Brain pericyte (primary cell): ENCODE measurements around the gene RAB8B.
"Not testable (repeated sequence)": the region's sequence is repeated elsewhere in the genome, so short reads cannot be mapped to it uniquely, and the experiment has no call there.

Source experiments
- DNase-seq: peaks from one replicate; pipeline ENCODE4 v3.0.0-alpha.2; 2012; ENCODE audit warnings: low read depth, low spot score

The RAB8B gene

GRCh38 chr15:63237086-63237485 lies 47.7 kb downstream of the RAB8B start:
- DNase-seq, result not testable (repeated sequence)

- no peak for DNase-seq
These were observed 48.8 kb downstream of the RAB8B start for GRCh38 chr15:63238171-63238570.

- no peak for DNase-seq
These were observed 49.4 kb downstream of the RAB8B start for GRCh38 chr15:63238796-63239195.

GRCh38 chr15:63240109-63240508 lies 50.7 kb downstream of the RAB8B start:
- DNase-seq, result no peak

GRCh38 chr15:63241316-63241715 lies 51.9 kb downstream of the RAB8B start:
- DNase-seq, result no peak

- DNase-seq, result no peak
These were observed 53.7 kb downstream of the RAB8B start for GRCh38 chr15:63243101-63243500.

- no peak for DNase-seq
These were observed 54.4 kb downstream of the RAB8B start for GRCh38 chr15:63243776-63244175.

- DNase-seq, result no peak
These were observed 55.0 kb downstream of the RAB8B start for GRCh38 chr15:63244399-63244798.

GRCh38 chr15:63244976-63245645 lies 55.7 kb downstream of the RAB8B start:
- DNase-seq, result no peak

- DNase-seq, result no peak
These were observed 57.5 kb downstream of the RAB8B start for GRCh38 chr15:63246691-63247469.

- no peak for DNase-seq
These were observed 61.0 kb downstream of the RAB8B start for GRCh38 chr15:63250312-63250965.

- DNase-seq, result no peak
These were observed 62.3 kb downstream of the RAB8B start for GRCh38 chr15:63251701-63252100.

GRCh38 chr15:63252292-63252691 lies 62.9 kb downstream of the RAB8B start:
- no peak for DNase-seq

- no peak for DNase-seq
These were observed 65.6 kb downstream of the RAB8B start for GRCh38 chr15:63254991-63255390.

GRCh38 chr15:63255489-63255990 lies 66.1 kb downstream of the RAB8B start:
- no peak for DNase-seq

- DNase-seq, result no peak
These were observed 67.2 kb downstream of the RAB8B start for GRCh38 chr15:63256433-63257274.

- no peak for DNase-seq
These were observed 69.3 kb downstream of the RAB8B start for GRCh38 chr15:63258658-63259057.

- DNase-seq, result no peak
These were observed 71.4 kb downstream of the RAB8B start for GRCh38 chr15:63260791-63261190.

- no peak for DNase-seq
These were observed 71.9 kb downstream of the RAB8B start for GRCh38 chr15:63261311-63261710.

- DNase-seq, result no peak
These were observed 74.1 kb downstream of the RAB8B start for GRCh38 chr15:63263519-63263918.

- DNase-seq, result no peak
These were observed 75.4 kb downstream of the RAB8B start for GRCh38 chr15:63264688-63265293.
